ENCODE measurements around the gene PDHX. TPM values are rescaled to one million over a fixed set of nuclear protein-coding genes. Genes with fewer than 3 reads are reported as not detected.
"Not testable (repeated sequence)": the region's sequence is repeated elsewhere in the genome, so short reads cannot be mapped to it uniquely, and the experiment has no call there.

The PDHX gene
- total RNA-seq, 1 donor from 2014 or later = 32.0 TPM

DNA sequence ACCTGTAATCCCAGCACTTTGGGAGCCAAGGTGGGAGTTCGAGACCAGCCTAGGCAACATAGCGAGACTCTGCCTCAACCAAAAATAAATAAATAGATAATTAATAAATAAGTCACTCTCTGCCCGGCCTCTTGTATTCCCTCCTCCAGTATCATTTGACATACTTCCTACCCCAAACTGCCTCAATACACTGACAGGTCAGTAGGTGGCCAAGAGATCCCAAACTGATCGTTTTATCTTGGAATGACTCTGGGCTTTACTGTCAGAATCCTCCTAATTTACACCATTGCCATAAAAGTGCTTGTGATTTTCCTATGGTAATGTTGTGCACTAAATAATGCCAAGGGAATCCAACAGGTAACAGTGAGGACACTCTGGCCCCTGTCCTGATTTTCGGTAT lies 94.2 kb downstream of the PDHX start:
- DNase-seq (ENCODE audit: low spot score) = no peak
- intact Hi-C loops (cut with micrococcal nuclease) = loop anchor here (5.0 to 10.0 kb wide), 3 partner anchors 227 to 766 kb away; no protein-coding TSS in a partner anchor
- peaks cover 74% of the 10 kb centered on the region for H3K4me1 Mint-ChIP-seq (ENCODE audit: low read depth)
- no peak overlapping the region for H3K4me3 Mint-ChIP-seq
- H3K36me3 Mint-ChIP-seq (ENCODE audit: low read depth) = peaks cover 3% of the 10 kb centered on the region
- H3K9me3 Mint-ChIP-seq = no peaks in the 10 kb centered on the region
- H3K27me3 Mint-ChIP-seq (ENCODE audit: insufficient read depth) = peaks cover 7% of the 10 kb centered on the region
- no peak overlapping the region for H3K27ac Mint-ChIP-seq

DNA sequence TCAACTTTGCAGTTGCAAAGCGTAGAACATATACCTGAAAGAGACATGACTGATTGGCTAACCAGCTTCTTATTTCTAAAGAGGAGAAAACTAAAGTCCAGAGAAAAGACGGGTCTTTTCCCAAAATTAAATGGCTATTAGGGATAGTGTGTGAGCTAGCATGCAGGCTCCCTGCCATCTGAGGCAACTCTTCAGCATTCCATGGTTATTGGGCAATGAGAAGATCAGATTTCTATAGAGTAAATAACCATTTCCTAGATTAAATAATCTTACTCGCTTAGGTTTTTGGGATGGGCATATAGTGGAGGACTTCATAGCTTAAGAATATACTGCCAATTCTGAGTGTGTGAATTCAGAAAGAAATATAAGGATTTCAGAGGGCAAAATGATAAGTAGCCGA lies 95.0 kb downstream of the PDHX start:
- peaks cover 3% of the 10 kb centered on the region for H3K36me3 Mint-ChIP-seq (ENCODE audit: low read depth)
- no peak for DNase-seq (ENCODE audit: low spot score)
- H3K4me1 Mint-ChIP-seq (ENCODE audit: low read depth) = peaks cover 74% of the 10 kb centered on the region
- no peaks in the 10 kb centered on the region for H3K9me3 Mint-ChIP-seq
- intact Hi-C loops (cut with micrococcal nuclease) = loop anchor here (5.0 to 10.0 kb wide), 3 partner anchors 226 to 767 kb away; no protein-coding TSS in a partner anchor
- H3K4me3 Mint-ChIP-seq = no peak overlapping the region
- H3K27ac Mint-ChIP-seq = no peak overlapping the region
- H3K27me3 Mint-ChIP-seq (ENCODE audit: insufficient read depth) = peaks cover 7% of the 10 kb centered on the region

DNA sequence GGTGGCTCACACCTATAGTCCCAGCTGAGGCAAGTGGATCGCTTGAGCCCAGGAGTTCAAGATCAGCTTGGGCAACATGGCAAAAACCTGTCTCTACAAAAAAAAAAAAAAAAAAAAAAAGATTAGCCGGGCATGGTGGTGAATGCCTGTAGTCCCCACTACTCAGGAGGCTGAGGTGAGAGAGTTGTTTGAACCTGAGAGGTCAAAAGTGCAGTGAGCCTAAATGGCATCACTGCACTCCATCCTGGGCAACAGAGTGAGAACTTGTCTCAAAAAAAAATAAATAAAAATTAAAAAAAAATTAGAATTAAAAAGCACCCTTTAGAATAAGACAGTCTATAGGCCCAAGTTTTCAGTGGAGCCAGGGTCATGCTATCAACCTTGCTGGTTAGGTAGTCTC lies 95.5 kb downstream of the PDHX start:
- H3K4me1 Mint-ChIP-seq (ENCODE audit: low read depth) = peaks cover 69% of the 10 kb centered on the region
- H3K9me3 Mint-ChIP-seq = no peaks in the 10 kb centered on the region
- H3K27ac Mint-ChIP-seq = peak overlapping the region; percentile 92
- peaks cover 7% of the 10 kb centered on the region for H3K27me3 Mint-ChIP-seq (ENCODE audit: insufficient read depth)
- intact Hi-C loops (cut with micrococcal nuclease) = loop anchor here (1.0 to 10.0 kb wide), 14 partner anchors 9 to 767 kb away; no protein-coding TSS in a partner anchor
- H3K36me3 Mint-ChIP-seq (ENCODE audit: low read depth) = peaks cover 3% of the 10 kb centered on the region
- DNase-seq (ENCODE audit: low spot score) = no peak
- peak overlapping the region; percentile 64 for H3K4me3 Mint-ChIP-seq

DNA sequence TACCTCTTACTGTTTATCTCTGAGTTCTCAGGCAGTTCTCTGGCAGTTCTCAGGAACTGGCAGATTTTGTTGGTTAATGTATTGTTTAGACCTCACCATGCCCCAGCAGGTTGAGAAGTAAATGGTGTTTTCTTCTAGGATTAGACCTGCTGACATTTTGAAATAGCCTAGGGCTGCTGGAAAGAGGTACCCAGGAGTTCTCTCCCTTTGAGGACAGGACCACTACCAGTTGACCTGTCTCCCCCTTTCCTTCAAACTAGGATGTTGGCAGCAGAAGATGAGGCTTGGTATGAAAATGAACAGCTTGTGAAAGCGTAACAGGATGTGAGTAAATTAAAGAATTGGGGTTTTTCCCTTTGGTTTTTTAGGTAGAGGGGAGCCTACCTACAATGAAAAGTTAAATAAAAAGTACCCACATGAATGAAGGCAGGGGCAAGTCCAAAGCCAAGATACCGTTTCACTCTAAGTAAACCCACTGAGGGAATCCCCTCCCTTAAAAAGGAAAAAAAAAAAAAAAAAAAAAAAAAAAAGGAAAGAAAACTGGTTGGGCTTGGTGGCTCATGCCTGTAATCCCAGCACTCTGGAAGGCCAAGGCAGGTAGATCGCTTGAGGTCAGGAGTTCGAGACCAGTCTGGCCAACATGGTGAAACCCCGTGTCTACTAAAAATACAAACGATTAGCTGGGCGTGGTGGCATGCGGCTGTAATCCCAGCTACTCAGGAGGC lies 96.2 kb downstream of the PDHX start:
- peak overlapping the region; percentile 64 for H3K4me3 Mint-ChIP-seq
- H3K9me3 Mint-ChIP-seq = no peaks in the 10 kb centered on the region
- peaks cover 10% of the 10 kb centered on the region for H3K27me3 Mint-ChIP-seq (ENCODE audit: insufficient read depth)

DNA sequence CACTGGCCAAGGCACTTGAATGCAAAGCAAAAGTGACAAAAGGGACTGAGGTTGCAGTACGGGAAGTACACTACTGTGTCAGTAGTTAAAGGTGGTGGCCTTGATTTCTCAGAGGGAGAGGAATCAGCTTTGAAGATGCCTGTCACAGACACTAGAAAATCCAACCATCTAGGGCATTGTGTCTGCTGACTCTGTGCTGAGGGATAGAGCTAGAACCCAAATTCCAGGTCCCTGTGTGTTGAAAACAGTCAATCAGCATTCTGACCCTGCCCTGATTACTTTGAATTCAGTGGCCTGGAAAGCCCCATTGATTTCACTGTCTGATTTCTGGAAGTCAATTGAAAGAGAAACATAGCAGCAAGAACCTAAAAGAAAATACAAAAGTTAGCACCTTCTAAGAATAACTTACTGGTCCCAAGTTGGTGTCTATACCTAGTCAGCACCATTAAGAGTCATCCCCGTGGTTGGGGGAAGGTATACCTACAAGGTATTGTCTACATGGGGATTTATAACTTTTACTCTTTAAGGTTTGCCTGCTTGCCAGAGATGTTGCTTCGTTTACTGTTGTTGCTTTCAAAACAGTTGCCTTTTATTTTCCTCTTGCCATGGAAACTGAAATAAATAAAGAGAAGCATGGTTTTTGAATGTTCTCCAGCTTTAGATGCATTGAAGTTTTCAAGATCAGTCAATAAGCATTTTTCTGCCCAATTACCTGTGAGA lies 97.3 kb downstream of the PDHX start:
- Mint-ChIP-seq H3K4me1 (ENCODE audit: low read depth) (peaks cover 53% of the 10 kb centered on the region), H3K27ac (peak overlapping the region; percentile 88), H3K36me3 (ENCODE audit: low read depth) (peaks cover 3% of the 10 kb centered on the region), H3K9me3 (no peaks in the 10 kb centered on the region), H3K4me3 (peak overlapping the region; percentile 51), H3K27me3 (ENCODE audit: insufficient read depth) (peaks cover 9% of the 10 kb centered on the region)
- DNase-seq (ENCODE audit: low spot score) = peak; percentile 47
- intact Hi-C loops (cut with micrococcal nuclease) = loop anchor here (1.0 to 10.0 kb wide), 9 partner anchors 17 to 769 kb away; no protein-coding TSS in a partner anchor

More for the DNA sequence above, 96.2 kb downstream of the PDHX start:
- Mint-ChIP-seq H3K27ac (peak overlapping the region; percentile 92), H3K36me3 (ENCODE audit: low read depth) (peaks cover 3% of the 10 kb centered on the region), H3K4me1 (ENCODE audit: low read depth) (peaks cover 62% of the 10 kb centered on the region)
- intact Hi-C loops (cut with micrococcal nuclease) = loop anchor here (1.0 to 10.0 kb wide), 18 partner anchors 9 to 768 kb away; no protein-coding TSS in a partner anchor
- DNase-seq (ENCODE audit: low spot score) = peak; percentile 31

DNA sequence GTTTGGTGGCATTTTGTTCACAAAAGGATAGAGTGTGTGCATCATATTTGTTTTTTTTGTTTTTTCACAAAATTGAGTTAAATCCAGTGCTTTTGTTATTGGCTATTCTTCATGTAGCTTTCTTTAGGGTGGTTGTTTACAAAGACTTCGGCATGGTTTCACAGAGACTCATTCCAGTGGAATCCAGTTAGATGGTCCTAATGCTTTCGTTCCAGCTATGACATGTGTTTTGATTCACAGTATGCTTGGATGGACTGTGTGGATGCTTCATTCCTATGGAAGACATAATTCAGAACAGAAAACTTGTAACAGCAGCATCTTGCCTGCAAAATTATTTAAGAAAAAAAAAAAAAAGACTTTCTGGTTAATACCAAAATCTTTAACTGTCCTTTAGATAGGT lies 97.9 kb downstream of the PDHX start:
- peak overlapping the region; percentile 51 for H3K4me3 Mint-ChIP-seq
- peak overlapping the region; percentile 88 for H3K27ac Mint-ChIP-seq
- intact Hi-C loops (cut with micrococcal nuclease) = loop anchor here (5.0 to 10.0 kb wide), 3 partner anchors 223 to 770 kb away; no protein-coding TSS in a partner anchor
- no peak for DNase-seq (ENCODE audit: low spot score)
- H3K36me3 Mint-ChIP-seq (ENCODE audit: low read depth) = peaks cover 4% of the 10 kb centered on the region
- H3K4me1 Mint-ChIP-seq (ENCODE audit: low read depth) = peaks cover 46% of the 10 kb centered on the region
- H3K9me3 Mint-ChIP-seq = no peaks in the 10 kb centered on the region
- H3K27me3 Mint-ChIP-seq (ENCODE audit: insufficient read depth) = peaks cover 9% of the 10 kb centered on the region

DNA sequence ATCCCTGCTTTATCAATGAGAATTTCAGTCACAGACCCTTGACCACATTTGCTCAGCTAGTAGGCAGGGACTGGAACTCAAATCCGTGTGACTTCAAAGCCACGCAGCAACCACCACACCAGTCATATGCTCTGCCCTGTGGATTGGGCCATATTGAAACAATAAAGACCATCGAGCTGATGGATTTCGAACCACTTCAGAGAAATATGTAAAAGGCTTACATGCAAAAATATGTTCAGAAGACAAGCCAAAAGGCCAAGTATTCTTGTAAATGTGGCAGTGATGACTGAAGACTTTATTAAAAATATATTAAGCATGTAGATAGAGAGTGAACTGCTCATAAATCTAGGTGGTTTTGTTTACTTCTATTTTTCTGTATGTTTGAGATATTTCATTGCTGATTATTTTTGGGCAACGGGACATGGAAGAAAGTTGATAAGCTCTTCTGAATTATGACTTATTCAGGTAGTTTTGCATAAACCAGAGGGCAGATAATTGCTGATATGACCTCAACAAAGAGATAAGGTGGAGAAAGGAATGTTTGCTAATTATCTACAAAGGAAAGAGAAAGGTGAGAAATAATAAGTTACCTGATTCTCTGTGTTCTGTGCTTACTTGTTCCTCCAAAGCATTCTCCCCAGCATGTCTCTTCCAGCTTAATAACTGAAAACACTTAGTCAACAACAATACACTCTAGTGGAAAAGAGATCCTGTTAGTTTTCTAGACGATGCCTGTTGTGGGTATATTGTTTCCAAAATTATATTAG lies 99.4 kb downstream of the PDHX start:
- peaks cover 2% of the 10 kb centered on the region for H3K36me3 Mint-ChIP-seq (ENCODE audit: low read depth)
- no peak overlapping the region for H3K4me3 Mint-ChIP-seq
- no peak overlapping the region for H3K27ac Mint-ChIP-seq
- no peak for DNase-seq (ENCODE audit: low spot score)
- no peaks in the 10 kb centered on the region for H3K9me3 Mint-ChIP-seq
- peaks cover 5% of the 10 kb centered on the region for H3K27me3 Mint-ChIP-seq (ENCODE audit: insufficient read depth)
- intact Hi-C loops (cut with micrococcal nuclease) = loop anchor here (10.0 kb wide), 1 partner anchor 771 kb away; no protein-coding TSS in a partner anchor
- peaks cover 38% of the 10 kb centered on the region for H3K4me1 Mint-ChIP-seq (ENCODE audit: low read depth)

DNA sequence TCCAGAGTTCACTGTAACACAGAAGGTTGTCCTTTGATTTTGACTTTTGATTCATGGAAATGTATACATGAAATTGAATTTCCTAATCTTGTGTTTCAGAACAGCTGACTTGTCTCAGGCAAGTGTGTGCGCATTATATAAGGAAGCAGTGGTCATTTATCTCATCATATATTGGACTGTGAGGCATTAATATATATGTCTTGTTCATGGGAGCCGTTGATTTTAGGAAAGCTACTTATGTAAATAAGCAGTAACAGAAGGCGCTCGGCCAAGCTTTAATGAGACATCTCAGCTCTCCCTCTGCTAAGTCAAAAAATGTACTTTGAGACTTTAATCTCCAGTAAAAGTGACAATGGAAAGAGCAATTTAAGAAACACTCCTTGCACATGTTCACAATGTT lies 100.5 kb downstream of the PDHX start:
- Mint-ChIP-seq H3K27me3 (ENCODE audit: insufficient read depth) (peaks cover 8% of the 10 kb centered on the region), H3K9me3 (peaks cover 8% of the 10 kb centered on the region), H3K4me3 (no peak overlapping the region), H3K4me1 (ENCODE audit: low read depth) (peaks cover 31% of the 10 kb centered on the region), H3K36me3 (ENCODE audit: low read depth) (peaks cover 2% of the 10 kb centered on the region), H3K27ac (no peak overlapping the region)
- no peak for DNase-seq (ENCODE audit: low spot score)
- intact Hi-C loops (cut with micrococcal nuclease) = loop anchor here (10.0 kb wide), 1 partner anchor 772 kb away; no protein-coding TSS in a partner anchor

DNA sequence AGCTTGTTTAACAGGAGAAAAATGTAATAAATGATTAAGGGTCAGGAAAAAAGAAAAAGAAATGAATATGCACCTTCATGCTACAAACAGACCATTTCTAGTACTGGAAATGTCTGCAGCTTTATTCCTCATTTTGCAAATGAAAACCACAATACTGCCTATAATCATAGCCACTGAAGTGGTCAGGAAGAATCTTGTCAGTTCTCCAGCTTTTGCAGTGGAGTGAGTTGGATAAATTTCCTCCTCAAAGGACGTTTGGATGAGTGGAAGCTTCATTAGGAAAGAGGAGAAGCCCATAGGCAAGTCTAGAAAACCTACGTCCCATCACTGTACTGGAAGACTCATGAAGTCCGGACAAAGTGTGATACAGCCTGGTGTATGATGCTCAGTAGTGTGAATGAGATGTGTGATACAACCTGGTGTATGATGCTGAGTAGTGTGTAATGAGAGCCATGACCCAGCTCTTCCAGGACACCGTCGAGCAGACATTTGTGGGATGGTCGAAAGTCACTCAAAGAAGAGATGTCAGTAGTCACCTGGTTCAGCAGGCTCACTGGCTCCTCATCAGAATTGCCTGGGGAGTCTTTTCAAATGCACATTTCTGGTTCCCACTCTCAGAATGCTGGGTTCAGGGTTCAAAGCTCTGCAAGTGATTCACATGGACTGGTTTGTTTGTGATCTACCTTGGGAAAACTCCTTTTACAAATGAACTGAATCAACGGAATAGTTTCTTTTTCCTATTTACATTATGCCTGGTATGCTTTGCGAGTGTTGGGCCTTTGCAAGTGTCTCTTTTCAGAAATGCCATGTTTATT lies 101.3 kb downstream of the PDHX start:
- intact Hi-C loops (cut with micrococcal nuclease) = loop anchor here (10.0 kb wide), 1 partner anchor 773 kb away; no protein-coding TSS in a partner anchor
- Mint-ChIP-seq H3K27me3 (ENCODE audit: insufficient read depth) (peaks cover 8% of the 10 kb centered on the region), H3K4me1 (ENCODE audit: low read depth) (peaks cover 23% of the 10 kb centered on the region), H3K36me3 (ENCODE audit: low read depth) (peaks cover 2% of the 10 kb centered on the region), H3K9me3 (peaks cover 8% of the 10 kb centered on the region), H3K27ac (no peak overlapping the region), H3K4me3 (no peak overlapping the region)
- DNase-seq (ENCODE audit: low spot score) = no peak

DNA sequence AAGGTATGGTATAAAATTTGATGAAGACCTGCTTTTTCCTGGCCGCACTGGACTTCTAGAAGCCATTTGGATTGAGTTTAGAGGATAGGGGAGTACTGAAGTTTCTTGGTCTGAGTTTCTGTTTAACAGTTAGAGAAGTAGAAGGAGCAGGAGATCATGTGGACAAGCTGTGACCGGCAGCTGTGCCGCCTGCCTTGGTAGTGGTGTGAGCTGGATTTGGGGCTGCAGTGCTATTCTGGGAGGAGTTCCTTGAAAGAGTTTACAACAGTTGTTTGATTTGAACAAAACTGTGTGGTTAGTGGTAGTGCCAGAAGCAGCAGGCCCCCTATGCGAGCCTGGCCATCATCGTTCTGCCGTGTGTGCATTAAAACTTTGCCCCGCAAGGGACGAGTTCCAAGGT lies 105.2 kb downstream of the PDHX start:
- Mint-ChIP-seq H3K27me3 (ENCODE audit: insufficient read depth) (peaks cover 10% of the 10 kb centered on the region), H3K4me3 (no peak overlapping the region), H3K9me3 (peaks cover 42% of the 10 kb centered on the region), H3K36me3 (ENCODE audit: low read depth) (peaks cover 15% of the 10 kb centered on the region), H3K4me1 (ENCODE audit: low read depth) (no peaks in the 10 kb centered on the region), H3K27ac (no peak overlapping the region)
- intact Hi-C loops (cut with micrococcal nuclease) = no loop called here
- no peak for DNase-seq (ENCODE audit: low spot score)

DNA sequence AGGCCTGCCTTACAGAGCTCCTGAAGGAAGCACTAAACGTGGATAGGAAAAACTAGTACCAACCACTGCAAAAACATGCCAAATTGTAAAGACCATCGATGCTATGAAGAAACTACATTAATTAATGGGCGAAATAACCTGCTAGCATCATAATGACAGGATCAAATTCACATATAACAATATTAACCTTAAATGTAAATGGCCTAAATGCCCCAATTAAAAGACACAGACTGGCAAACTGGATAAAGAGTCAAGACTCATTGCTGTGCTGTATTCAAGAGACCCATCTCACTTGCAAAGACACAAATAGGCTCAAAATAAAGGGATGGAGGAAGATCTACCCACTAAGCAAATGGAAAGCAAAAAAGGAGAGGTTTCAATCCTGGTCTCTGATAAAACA lies 107.5 kb downstream of the PDHX start:
- peaks cover 17% of the 10 kb centered on the region for H3K36me3 Mint-ChIP-seq (ENCODE audit: low read depth)
- H3K9me3 Mint-ChIP-seq = peaks cover 55% of the 10 kb centered on the region
- H3K27ac Mint-ChIP-seq; DNase-seq (ENCODE audit: low spot score); H3K4me3 Mint-ChIP-seq; intact Hi-C loops (cut with micrococcal nuclease); H3K4me1 Mint-ChIP-seq (ENCODE audit: low read depth); H3K27me3 Mint-ChIP-seq (ENCODE audit: insufficient read depth): not testable (repeated sequence)

DNA sequence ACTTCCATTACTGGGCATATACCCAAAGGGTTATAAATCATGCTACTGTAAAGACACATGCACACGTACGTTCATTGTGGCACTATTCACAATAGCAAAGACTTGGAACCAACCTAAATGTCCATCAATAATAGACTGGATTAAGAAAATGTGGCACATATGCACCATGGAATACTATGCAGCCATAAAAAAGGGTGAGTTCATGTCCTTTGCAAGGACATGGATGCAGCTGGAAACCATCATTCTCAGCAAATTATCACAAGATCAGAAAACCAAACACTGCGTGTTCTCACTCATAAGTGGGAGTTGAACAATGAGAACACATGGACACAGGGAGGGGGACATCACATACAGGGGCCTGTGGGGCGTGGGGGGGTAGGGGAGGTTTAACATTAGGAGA lies 111.6 kb downstream of the PDHX start:
- peaks cover 18% of the 10 kb centered on the region for H3K36me3 Mint-ChIP-seq (ENCODE audit: low read depth)

More for the DNA sequence above, 111.6 kb downstream of the PDHX start:
- H3K27me3 Mint-ChIP-seq (ENCODE audit: insufficient read depth); H3K4me3 Mint-ChIP-seq; DNase-seq (ENCODE audit: low spot score); H3K27ac Mint-ChIP-seq; intact Hi-C loops (cut with micrococcal nuclease): not testable (repeated sequence)
- Mint-ChIP-seq H3K9me3 (peaks cover 46% of the 10 kb centered on the region), H3K4me1 (ENCODE audit: low read depth) (peaks cover 36% of the 10 kb centered on the region)

Measured in activated T-helper 1 cell treated with anti-CD3 and anti-CD28 coated beads, Interleukin-12 subunit alpha, Interleukin-12 subunit beta, Interleukin-2, Interleukin-4 antibody, amounts not matched to agents 30 ng/mL and 10 ng/mL and 1 ng/mL, durations not matched to agents 14 hours and 24 hours and 36 hours (primary cell).